GM19193 (cell line): ENCODE results near the gene MTMR3.

Experiments used
- POLR2A ChIP-seq: IDR thresholded peaks from 4 replicates; pipeline ENCODE4 v1.6.1; 2011; ENCODE audit not compliant: insufficient read depth, insufficient read length; ENCODE audit errors: extremely low read depth

The MTMR3 gene

DNA sequence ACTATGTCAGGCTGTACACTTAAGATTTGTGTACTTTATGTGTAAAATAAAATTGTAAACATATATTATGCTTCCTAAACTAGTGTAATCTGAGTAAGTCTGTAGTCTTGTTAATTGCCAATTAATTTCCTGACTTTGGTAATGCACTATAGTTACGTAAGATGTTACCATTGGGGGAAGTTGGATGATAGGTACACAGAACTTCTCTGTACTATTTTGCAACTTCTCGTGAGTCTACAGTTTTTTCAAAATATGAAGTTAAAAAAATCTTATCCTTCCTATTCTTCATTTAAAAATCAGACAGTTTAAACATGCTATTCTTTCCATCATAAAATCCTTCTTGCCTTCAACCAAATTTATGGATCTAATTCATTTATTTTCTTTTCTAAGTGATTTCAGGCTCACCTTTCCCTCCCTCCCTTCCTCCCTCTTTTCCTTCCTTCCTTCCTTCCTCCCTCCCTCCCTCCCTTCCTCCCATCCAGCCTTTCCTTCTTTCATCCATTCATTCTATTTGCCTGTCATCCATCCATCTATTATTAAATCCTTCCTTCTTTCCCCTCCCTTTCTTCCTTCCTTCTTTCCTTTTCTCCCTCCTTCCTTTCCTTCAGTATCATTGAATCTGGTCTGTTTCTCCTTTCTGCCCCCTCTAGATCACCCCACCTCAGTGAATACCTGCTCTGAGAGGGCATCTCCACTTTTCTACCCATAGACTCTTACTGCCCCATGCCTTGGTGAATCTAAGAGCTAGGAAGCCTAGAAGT is 22.8 kb upstream of the MTMR3 start:
- no peak for TF ChIP-seq POLR2A

DNA sequence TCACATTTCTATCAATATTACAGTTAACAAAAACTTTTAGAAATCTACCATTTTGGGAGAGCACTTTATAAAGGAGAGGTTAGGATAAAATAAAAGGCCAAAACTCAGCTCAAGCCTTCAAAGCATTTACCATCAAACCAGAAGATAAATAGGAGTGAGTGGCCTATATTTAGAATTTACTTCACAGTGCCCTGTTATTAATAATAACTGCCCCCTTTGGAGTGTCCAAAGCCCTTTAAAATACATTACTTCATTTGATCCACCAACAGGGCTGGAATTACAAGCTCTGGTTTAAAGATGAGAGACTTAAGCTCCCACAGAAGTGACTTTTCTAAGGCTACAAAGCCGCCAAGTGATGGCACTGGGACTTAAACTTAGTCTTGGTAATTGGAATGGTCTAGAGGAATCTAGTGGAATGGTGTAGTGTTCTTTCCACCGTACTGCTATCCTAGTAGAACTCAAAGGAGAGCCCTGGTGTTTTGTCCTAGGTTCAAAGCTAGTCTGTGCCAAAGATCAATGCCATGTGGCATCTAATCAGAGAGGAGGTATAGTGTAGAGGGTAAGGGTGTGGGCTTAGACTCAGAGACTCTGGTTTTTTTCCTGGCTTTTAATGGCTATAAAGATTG is 21.2 kb upstream of the MTMR3 start:
- no peak for TF ChIP-seq POLR2A

DNA sequence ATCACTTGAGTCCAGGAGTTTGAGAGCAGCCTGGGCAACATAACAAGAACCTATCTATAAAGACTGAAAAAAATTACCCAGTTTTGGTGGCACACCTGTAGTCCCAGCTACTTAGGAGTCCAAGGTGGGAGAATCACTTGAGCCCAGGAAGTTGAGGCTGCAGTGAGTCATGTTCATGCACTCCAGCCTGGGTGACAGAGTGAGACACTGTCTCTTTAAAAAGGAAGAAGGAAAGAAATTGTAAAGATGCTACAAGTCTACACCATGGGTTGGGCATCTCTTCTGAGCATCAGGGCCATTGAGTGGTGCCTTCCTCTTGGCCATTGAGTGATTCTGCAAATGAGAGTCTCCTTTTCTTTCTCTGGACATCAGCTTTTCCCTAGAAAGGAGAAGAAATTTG is 15.7 kb upstream of the MTMR3 start:
- no peak for TF ChIP-seq POLR2A

DNA sequence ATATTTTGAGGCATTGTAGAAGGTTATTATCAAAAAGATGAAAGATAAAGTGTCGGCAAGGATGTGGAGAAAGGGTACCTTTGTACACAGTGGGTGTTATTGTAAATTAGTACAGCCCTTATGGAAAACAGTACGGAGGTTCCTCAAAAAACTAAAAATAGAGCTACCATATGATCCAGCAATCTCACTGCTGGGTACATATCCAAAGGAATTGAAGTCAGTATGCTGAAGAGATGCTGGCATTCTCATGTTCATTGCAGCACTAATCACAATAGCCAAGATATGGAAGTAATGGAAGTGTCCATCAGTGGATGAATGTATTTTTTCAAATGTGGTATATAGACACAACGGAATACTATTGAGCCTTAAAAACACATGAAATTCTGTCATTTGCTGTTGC is 15.1 kb upstream of the MTMR3 start:
- TF ChIP-seq POLR2A = no peak

DNA sequence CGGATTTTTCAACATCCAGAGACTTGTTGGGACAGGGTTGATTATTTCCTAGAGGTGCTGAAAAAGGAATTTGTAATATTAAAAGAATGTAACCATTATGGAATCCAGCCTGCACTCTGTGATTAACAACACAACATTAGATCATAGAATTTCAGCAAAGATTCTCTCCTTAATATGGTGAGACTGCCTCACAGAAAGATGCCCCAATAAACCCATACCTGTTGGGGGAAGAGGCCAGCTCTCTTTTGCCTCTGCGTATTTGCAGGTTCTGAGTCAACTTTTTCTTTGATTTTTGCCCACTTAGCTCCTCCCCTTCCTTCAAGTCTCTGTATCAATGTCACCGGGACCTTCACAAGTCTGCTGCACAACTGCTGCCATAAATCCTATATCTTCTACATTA is 12.4 kb upstream of the MTMR3 start:
- no peak for TF ChIP-seq POLR2A

DNA sequence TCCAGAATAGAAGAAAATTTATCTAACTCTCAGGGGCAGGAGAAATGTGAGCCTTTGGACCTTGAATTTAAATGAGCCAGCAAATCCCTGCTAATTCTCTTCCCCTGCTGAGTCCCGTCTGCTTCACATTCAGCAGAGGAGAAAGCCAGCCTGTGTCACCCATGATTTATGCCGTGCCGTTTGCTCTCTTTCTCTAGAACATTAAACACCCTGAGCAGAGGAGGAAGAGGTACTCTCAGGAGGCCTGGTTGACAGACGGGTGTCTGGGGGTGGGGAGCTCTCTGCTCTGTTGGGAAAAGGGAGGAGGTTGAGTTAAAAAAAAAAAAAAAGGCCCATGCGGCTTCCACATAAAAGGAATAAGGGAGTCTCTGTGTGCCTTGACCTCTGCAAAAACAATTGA is 11.3 kb upstream of the MTMR3 start:
- TF ChIP-seq POLR2A = no peak

DNA sequence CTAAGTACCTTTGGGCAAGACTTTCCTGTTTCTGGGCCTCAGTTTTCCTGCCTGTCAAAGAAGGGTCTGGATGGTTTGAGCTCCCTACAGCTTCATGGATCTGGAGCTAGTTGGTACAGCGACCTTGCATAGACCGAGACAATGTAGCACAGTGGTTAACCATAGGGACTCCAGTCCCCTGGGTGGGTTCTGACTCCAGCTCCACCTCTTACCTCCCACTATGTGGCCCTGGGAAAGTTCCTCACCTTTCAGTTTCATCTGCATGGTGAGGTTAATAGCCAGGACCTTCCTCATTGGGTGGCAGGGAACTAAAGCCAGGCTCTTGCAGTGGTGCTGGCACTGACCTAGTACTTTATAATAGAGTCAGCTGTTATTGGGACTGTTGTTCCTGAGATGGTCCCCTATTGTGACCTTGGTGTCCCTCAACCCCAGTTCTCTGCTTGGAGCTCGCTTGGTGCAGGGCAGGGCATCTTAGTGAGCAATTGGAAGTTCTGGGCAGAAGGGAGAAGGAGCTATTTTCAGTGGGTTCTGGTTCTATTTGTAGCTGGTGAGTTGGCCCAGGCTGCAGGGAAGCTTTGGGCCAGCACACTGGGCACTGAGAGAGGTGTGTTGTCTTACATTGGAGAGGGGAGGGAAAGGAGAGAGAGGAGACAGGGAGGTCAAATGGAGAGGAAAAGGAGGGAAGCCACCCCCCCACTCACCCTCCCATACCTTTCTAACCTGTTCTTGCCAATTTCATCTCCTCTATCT is 10.7 kb upstream of the MTMR3 start:
- TF ChIP-seq POLR2A = no peak

DNA sequence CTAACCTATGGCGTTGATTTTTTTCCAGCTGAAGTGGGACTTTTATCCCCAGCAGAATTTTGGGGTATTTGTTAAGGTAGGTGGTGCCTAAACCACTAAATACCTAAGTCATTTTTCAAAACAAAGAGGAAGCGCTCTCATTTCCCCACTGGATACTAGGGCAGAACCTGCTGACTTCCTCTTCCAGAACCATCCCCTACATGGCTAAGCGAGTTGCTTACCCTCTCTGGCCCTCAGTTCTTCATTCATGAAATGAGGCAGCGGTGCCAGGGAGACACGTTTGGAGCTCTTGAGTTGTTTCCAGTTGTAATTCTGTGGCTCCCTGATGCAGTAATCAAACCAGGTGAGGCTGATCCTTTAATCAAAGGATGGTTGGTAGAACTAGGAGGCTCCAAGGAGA is 10.0 kb upstream of the MTMR3 start:
- no peak for TF ChIP-seq POLR2A

DNA sequence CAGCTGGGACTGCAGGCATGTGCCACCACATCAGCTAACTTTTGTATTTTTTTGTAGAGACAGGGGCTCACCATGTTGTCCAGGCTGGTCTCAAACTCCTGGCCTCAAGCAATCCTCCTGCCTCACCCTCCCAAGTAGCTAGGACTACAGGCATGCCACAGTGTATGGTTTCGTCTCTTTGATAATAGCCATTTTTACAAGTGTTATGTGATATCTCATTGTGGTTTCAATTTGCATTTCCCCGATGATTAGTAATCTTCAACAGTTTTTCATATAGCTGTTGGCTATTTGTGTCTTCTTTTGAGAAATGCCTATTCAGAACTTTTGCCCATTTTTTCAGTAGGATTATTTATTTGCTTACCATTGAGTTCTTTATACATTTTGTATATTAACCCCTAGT is 9.0 kb upstream of the MTMR3 start:
- TF ChIP-seq POLR2A = no peak

DNA sequence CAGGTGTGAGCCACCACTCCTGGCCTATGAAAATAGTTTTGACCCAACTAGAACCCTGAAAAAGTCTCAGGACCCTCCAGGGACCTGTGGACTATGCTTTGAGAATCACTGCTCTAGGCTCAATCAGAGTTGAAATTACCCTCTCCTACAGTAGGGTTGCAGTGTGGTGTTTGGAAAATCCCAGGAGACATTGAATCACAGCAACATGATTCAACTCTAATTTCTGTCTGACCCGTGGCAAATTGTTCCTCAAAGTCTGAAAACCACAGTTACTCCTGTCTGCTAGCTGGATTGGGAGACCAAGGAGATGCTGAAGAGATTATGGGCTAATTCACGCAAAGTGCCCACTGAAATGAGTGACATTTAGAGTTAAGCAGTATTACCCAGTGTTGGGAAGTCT is 5.4 kb upstream of the MTMR3 start:
- TF ChIP-seq POLR2A = no peak

DNA sequence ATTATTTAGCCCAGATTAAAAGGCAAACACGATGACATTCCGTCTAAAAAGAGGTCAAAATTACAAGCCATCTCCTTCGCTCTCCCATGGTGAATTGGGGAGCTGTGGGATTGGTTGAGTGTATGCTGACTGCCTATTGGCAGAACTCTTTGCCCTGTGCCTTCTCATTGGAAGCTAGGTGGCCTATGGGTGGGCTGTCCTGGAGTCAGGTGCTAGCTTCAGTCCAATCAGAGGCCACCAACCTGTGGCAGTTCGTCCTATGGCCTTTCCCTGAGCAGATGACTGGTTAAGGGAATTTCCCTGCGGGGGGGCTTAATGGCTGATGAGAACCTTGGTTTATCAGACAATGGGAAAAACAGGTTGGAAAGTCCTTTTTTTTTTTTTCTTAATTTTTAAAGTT is 3.2 kb upstream of the MTMR3 start:
- TF ChIP-seq POLR2A = no peak

DNA sequence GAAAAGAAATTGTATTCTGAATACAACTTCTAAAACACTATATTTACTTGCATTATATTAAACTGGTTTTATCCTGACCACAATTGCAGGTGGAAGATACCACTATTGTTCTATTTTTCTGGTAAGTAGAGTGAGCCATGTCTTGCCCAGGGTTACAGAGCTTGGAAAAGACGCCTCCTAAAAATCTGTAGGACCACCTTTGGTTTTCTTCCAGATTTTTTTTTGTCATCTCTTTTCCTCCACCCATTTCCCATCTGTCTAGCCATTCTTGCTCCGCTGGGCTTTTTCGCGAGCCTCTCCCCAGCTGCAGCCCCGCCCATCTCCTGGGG is 294 bp upstream of the MTMR3 start:
- TF ChIP-seq POLR2A = no peak

DNA sequence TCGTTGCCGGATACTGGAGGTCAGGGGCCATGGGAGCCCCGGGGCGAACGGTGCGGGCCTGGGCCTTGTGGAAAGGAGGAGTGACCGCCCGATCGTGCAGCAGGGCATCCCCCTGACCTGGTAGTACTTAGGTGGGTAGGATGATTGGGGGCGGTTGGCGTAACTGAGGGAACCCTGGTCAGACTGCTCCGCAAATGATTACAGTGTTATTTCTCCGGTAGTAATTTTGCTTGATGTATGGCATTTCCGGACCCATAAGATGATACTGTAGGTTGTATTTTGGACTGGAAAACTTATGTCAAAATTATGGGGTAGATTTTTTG is 762 bp downstream of the MTMR3 start:
- TF ChIP-seq POLR2A = no peak

DNA sequence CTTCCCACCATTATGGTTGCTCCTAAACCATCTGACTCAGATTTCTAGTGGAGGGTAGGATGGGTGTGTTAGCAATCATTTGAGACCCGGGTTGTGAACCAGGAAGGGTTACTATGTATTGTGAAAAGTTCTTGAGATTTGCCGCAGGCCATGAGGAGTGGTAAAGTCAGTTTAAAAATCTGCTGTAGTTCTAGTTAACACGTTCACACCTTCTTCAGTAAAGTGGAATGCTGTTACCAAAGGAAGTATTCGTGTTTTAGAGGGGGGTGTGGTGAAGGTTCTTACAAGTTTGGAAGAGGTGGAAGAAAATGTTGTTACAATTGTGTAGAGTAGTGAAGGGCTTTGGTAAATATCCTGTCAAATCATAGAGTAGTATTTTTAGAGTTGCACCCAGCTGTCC is 2.6 kb downstream of the MTMR3 start:
- TF ChIP-seq POLR2A = no peak

DNA sequence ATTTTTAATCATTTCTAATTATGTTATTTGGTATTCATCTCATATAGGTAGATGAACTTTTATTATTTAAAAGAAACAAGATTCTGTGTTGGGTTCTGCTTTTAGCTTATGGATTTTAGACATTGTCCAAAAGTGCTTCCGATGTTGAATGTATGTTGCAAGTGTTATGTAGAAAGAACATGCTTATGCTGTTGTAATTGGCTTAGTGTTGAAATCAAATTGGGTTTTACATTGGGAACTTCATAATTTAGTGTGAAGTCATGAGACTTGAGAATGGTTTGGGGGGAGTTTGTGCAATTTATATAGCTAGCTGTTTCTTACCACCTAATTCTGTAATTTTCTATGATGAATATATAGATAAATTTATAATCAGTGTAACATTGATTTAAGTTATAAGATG is 3.6 kb downstream of the MTMR3 start:
- TF ChIP-seq POLR2A = no peak

DNA sequence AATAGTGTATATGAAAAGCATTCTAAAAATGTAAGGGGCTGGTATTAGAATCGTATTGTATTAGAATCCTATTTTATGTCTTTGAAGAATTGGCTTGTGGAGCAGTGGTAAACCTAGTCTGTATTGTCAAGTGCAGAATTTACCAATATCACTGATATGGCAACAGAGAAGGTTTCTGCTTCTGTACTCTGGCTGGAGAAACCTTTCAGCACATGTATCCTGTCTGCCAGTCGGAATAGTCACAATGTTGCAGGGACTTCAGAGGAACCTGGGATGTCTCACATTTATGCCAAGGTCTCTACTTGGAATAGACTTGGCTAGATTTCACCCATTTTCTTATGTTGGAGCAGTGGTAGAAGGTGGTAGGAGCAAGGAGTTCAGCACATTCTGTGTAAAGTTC is 4.4 kb downstream of the MTMR3 start:
- TF ChIP-seq POLR2A = no peak

DNA sequence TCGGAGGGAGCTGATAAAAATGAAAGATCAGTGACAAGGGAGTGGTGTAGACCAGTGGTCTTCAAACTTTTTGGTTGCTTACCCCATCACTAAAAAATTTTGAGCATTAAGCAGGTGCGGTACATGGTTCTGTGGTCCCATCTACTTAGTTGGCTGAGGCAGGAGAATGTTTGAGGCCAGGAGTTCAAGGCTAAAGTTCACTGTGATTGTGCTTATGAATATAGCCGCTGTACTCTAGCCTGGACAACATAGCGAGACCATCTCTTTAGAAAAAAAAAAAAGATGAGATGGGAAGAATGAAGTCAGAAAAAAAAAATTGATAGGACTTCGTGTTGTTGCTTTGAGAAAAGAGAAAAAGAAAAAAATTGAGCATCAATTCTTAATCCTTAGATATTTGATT is 7.8 kb downstream of the MTMR3 start:
- TF ChIP-seq POLR2A = no peak
